GM12892 (cell line): ENCODE measurements around the gene MRPS22.

Experiments used
- DNase-seq: peaks from one replicate; pipeline ENCODE4 v3.0.0; 2011; ENCODE audit not compliant: insufficient read length
- FAIRE-seq: peaks from 2 replicates; lab custom pipeline; 2011; peaks lifted over from hg19 to GRCh38; lab: Jason Lieb, UNC
- POLR2A ChIP-seq: IDR thresholded peaks from 2 replicates; pipeline ENCODE4 v1.6.1; 2011; ENCODE audit warnings: low read depth, low read length, control low read depth
- POLR2AphosphoS5 ChIP-seq: IDR thresholded peaks from 2 replicates; pipeline ENCODE4 v1.6.1; 2011; ENCODE audit warnings: low read depth, low read length, control low read depth
- TAF1 ChIP-seq: IDR thresholded peaks from 2 replicates; pipeline ENCODE4 v1.6.1; 2011; ENCODE audit warnings: low read depth, mild to moderate bottlenecking, control low read depth, low read length, borderline replicate concordance

The MRPS22 gene

GRCh38 chr3:139313921-139314320, 29.9 kb upstream of the MRPS22 start:
- DNase-seq = no peak
- FAIRE-seq = no peak
- TF ChIP-seq POLR2A (no peak), POLR2AphosphoS5 (no peak), TAF1 (no peak)

DNA sequence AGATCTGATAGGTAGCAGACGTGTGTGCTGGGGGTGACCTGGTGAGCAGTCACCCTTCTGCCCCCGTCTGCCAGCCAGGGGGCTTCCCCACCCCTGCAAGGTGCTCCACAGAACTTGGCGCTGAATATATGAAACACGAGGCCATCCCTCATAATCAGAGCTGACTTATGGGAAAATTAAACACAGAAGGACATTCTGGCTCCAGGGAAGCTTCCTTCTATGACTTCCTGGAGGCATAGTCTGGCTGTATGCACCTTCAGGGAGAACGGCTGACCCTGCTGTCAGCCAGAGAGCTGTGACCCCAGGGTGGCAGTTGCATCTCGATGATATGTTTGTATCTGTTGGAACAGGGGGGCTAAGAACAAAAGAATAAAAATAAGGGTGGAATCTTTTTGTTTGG, 26.6 kb upstream of the MRPS22 start:
- FAIRE-seq = no peak
- no peak for TF ChIP-seq POLR2AphosphoS5
- TF ChIP-seq TAF1 = no peak
- no peak for TF ChIP-seq POLR2A
- no peak for DNase-seq

GRCh38 chr3:139317660-139318430, 26.0 kb upstream of the MRPS22 start:
- TF ChIP-seq TAF1 (no peak), POLR2A (no peak), POLR2AphosphoS5 (no peak)
- no peak for DNase-seq
- no peak for FAIRE-seq

- DNase-seq (no peak), FAIRE-seq (no peak)
- no peak for TF ChIP-seq TAF1
- TF ChIP-seq POLR2A = no peak
- no peak for TF ChIP-seq POLR2AphosphoS5
Observed at GRCh38 chr3:139318431-139318816, 25.4 kb upstream of the MRPS22 start.

GRCh38 chr3:139318826-139319225, 25.0 kb upstream of the MRPS22 start:
- TF ChIP-seq POLR2A = no peak
- no peak for TF ChIP-seq POLR2AphosphoS5
- no peak for TF ChIP-seq TAF1
- no peak for DNase-seq
- no peak for FAIRE-seq

GRCh38 chr3:139319428-139320402, 24.1 kb upstream of the MRPS22 start:
- DNase-seq = no peak
- FAIRE-seq = no peak
- TF ChIP-seq POLR2AphosphoS5 (no peak), POLR2A (no peak), TAF1 (no peak)

DNA sequence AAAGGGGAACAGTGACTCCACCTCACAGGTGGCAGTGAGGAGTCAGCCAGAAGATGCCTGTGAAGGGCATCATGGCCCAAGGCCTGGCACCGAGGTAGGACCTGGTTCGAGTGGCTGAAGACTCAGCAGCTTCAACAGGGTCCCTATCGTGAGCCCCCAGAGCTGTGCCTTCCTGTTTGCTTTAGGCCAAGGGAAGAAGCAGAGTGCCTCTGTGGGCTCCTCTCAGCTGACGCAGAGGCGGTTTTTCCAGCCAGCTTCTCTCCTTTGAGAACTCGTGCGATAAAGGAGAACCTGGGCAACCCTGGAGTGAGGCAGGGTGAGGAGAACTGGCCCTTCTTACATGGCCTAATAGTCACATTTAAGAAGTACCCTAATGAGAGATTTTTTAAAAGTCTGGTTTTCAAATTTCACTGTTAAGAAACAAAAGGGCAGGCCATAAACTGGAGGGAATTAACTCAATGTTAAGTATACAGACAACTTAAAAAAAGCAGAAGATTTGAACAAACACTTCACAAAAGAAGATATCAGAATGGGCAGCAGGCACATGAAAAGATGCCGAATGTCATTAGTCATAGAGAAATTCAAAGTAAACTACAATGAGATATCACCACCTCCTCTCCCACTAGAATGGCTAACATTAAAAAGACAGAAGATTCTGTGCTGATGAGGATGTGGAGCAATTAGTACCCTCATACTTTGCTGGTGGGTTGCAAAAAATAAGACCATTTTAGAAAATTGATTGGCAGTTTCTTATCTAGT, 23.1 kb upstream of the MRPS22 start:
- TF ChIP-seq POLR2A (no peak), TAF1 (no peak), POLR2AphosphoS5 (no peak)
- no peak for FAIRE-seq
- no peak for DNase-seq

- no peak for FAIRE-seq
- no peak for DNase-seq
- TF ChIP-seq POLR2AphosphoS5 (no peak), TAF1 (no peak), POLR2A (no peak)
Observed at GRCh38 chr3:139322346-139322745, 21.5 kb upstream of the MRPS22 start.

- DNase-seq = no peak
- TF ChIP-seq POLR2A (no peak), POLR2AphosphoS5 (no peak), TAF1 (no peak)
- FAIRE-seq = no peak
Observed at GRCh38 chr3:139323146-139323545, 20.7 kb upstream of the MRPS22 start.

- TF ChIP-seq POLR2AphosphoS5 (no peak), POLR2A (no peak), TAF1 (no peak)
Observed at GRCh38 chr3:139324456-139324855, 19.4 kb upstream of the MRPS22 start.

GRCh38 chr3:139325551-139325950, 18.3 kb upstream of the MRPS22 start:
- FAIRE-seq (no peak), DNase-seq (no peak)
- no peak for TF ChIP-seq POLR2A
- TF ChIP-seq POLR2AphosphoS5 = no peak
- TF ChIP-seq TAF1 = no peak

More at GRCh38 chr3:139324456-139324855, 19.4 kb upstream of the MRPS22 start:
- DNase-seq (no peak), FAIRE-seq (no peak)

- FAIRE-seq (no peak), DNase-seq (no peak)
- TF ChIP-seq POLR2AphosphoS5 (no peak), POLR2A (no peak), TAF1 (no peak)
Observed at GRCh38 chr3:139326131-139326530, 17.7 kb upstream of the MRPS22 start.
